ENCODE measurements around the gene SHISAL2A. TPM values are rescaled to one million over a fixed set of nuclear protein-coding genes. Genes with fewer than 3 reads are reported as not detected.

The SHISAL2A gene
- total and polyA plus RNA-seq, 2 of the 4 experiments (the other 2 are of a cell fraction): not detected

DNA sequence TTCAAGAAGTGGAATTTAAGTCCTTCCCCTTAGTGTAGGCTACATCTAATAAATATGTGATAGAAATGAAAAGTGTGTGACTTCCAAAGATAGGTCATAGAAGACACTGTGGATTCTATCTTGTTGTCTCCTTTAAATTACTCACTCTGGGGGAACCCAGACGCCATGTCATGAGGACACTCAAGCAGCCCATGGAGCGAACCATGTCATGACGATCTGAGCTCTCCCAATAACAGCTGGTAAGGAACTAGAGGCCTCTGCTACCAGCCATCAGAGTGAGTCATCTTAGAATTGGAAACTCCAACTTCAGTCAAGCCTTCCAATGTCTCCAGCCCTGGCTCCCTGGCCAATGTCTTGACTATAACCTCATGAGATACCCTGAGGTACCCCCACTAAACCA lies 58.9 kb downstream of the SHISAL2A start:
- no peaks in the 10 kb centered on the region for H3K4me1 ChIP-seq (ENCODE audit: control insufficient read depth, insufficient read depth, low read length)
- H2BK15ac ChIP-seq (ENCODE audit: low read depth, low read length): no peak overlapping the region
- no peaks in the 10 kb centered on the region for H3K27me3 ChIP-seq (ENCODE audit: control insufficient read depth, insufficient read depth, low read length)
- dilution Hi-C loops (cut with HindIII; ENCODE audit: low sequenced_read_pairs, unreplicated experiment) (no loop called here), in situ Hi-C loops (cut with MboI; ENCODE audit: low sequenced_read_pairs) (no loop called here), intact Hi-C loops (cut with micrococcal nuclease) (no loop called here)
- H3K79me1 ChIP-seq (ENCODE audit: low read depth in 1 of 2, low read length in 2 of 2): peaks cover 13 to 46% of the 10 kb centered on the region in 2 experiments
- H3K36me3 ChIP-seq (ENCODE audit: control insufficient read depth, insufficient read depth, low read length): peaks cover 20% of the 10 kb centered on the region
- H3K14ac ChIP-seq (replicated peaks; ENCODE audit: low read depth, low read length): no peak overlapping the region
- H4K5ac ChIP-seq (ENCODE audit: low read depth, low read length): no peak overlapping the region
- H3K9ac ChIP-seq (ENCODE audit: low read depth, low read length): no peak overlapping the region
- H3K9me1 ChIP-seq (ENCODE audit: insufficient read depth, low read length): peaks cover 4% of the 10 kb centered on the region
- no peak overlapping the region for H2AK5ac ChIP-seq (ENCODE audit: low read depth, low read length)
- no peak overlapping the region for H3K4me2 ChIP-seq (ENCODE audit: low read depth, low read length)
- H3K23ac ChIP-seq (ENCODE audit: low read depth, low read length): no peak overlapping the region
- no peak overlapping the region for H3K4ac ChIP-seq (ENCODE audit: low read depth, low read length)
- no peaks in the 10 kb centered on the region for H3K9me3 ChIP-seq (ENCODE audit: control insufficient read depth, insufficient read depth, low read length)
- CTCF ChIA-PET: no interaction called here
- H2AFZ ChIP-seq (replicated peaks; ENCODE audit: low read length, poor library complexity): no peak overlapping the region
- no peak overlapping the region for H2BK20ac ChIP-seq (ENCODE audit: low read depth, low read length)
- no peak overlapping the region for H2BK120ac ChIP-seq (ENCODE audit: low read depth, low read length)
- no peak overlapping the region for H4K91ac ChIP-seq (ENCODE audit: insufficient read depth, low read depth, low read length)
- H2AK9ac ChIP-seq (replicated peaks; ENCODE audit: low read depth, low read length, poor library complexity): no peak overlapping the region
- H2BK5ac ChIP-seq (ENCODE audit: low read depth, low read length, poor library complexity, severe bottlenecking): no peak overlapping the region
- H3K4me3 ChIP-seq (ENCODE audit: insufficient read depth, low read depth, low read length): no peak overlapping the region
- no peak overlapping the region for H4K8ac ChIP-seq (ENCODE audit: low read depth in 2 of 2, low read length in 2 of 2)
- TF ChIP-seq CEBPB (IDR thresholded peaks at IDR 0.05; ENCODE audit: low read depth, low read length) (no peak), POLR2A (IDR thresholded peaks at IDR 0.05; ENCODE audit: low read depth, low read length) (no peak), RAD21 (IDR thresholded peaks at IDR 0.05; ENCODE audit: low read length) (no peak), MAFK (IDR thresholded peaks at IDR 0.05; ENCODE audit: low read depth, low read length) (no peak), MXI1 (IDR thresholded peaks at IDR 0.05; ENCODE audit: borderline replicate concordance, low read depth, low read length) (no peak), RFX5 (IDR thresholded peaks at IDR 0.05; ENCODE audit: low read depth, low read length) (no peak), SMC3 (IDR thresholded peaks at IDR 0.05; ENCODE audit: low read depth, low read length) (no peak), CHD1 (IDR thresholded peaks at IDR 0.05; ENCODE audit: low read depth, low read length) (no peak), MAZ (IDR thresholded peaks at IDR 0.05; ENCODE audit: borderline replicate concordance, low read depth, low read length) (no peak), BHLHE40 (IDR thresholded peaks at IDR 0.05; ENCODE audit: low read depth, low read length) (no peak), RCOR1 (IDR thresholded peaks at IDR 0.05; ENCODE audit: insufficient replicate concordance, low read length) (no peak), NFE2L2 (IDR thresholded peaks at IDR 0.05; ENCODE audit: low read depth, low read length) (no peak), FOS (IDR thresholded peaks at IDR 0.05; ENCODE audit: low read depth, low read length) (no peak)
- TF ChIP-seq, protein P1, sequence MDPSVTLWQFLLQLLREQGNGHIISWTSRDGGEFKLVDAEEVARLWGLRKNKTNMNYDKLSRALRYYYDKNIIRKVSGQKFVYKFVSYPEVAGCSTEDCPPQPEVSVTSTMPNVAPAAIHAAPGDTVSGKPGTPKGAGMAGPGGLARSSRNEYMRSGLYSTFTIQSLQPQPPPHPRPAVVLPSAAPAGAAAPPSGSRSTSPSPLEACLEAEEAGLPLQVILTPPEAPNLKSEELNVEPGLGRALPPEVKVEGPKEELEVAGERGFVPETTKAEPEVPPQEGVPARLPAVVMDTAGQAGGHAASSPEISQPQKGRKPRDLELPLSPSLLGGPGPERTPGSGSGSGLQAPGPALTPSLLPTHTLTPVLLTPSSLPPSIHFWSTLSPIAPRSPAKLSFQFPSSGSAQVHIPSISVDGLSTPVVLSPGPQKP (IDR thresholded peaks at IDR 0.05; ENCODE audit: borderline replicate concordance, low read depth, low read length): no peak
- TF ChIP-seq, protein P2, sequence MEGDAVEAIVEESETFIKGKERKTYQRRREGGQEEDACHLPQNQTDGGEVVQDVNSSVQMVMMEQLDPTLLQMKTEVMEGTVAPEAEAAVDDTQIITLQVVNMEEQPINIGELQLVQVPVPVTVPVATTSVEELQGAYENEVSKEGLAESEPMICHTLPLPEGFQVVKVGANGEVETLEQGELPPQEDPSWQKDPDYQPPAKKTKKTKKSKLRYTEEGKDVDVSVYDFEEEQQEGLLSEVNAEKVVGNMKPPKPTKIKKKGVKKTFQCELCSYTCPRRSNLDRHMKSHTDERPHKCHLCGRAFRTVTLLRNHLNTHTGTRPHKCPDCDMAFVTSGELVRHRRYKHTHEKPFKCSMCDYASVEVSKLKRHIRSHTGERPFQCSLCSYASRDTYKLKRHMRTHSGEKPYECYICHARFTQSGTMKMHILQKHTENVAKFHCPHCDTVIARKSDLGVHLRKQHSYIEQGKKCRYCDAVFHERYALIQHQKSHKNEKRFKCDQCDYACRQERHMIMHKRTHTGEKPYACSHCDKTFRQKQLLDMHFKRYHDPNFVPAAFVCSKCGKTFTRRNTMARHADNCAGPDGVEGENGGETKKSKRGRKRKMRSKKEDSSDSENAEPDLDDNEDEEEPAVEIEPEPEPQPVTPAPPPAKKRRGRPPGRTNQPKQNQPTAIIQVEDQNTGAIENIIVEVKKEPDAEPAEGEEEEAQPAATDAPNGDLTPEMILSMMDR (conservative IDR thresholded peaks at IDR 0.05; ENCODE audit: low read depth, low read length): no peak
- TF ChIP-seq, protein P3, sequence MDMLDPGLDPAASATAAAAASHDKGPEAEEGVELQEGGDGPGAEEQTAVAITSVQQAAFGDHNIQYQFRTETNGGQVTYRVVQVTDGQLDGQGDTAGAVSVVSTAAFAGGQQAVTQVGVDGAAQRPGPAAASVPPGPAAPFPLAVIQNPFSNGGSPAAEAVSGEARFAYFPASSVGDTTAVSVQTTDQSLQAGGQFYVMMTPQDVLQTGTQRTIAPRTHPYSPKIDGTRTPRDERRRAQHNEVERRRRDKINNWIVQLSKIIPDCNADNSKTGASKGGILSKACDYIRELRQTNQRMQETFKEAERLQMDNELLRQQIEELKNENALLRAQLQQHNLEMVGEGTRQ (IDR thresholded peaks at IDR 0.05; ENCODE audit: low read depth, low read length): no peak
- WGBS, 2 experiments (ENCODE audit: extremely low coverage in 2 of 2, insufficient read length in 1 of 2): 94% methylated on average over 3 of the region's 3 CpGs; no CpG with 5 or more reads in 1 of the 2 experiments
- no peak overlapping the region for H3K56ac ChIP-seq (ENCODE audit: extremely low read depth, insufficient read depth, low read length)
- H3K18ac ChIP-seq (ENCODE audit: low read depth, low read length): no peak overlapping the region
- DNase-seq (peak; percentile 25), ATAC-seq (ENCODE audit: low read depth) (no peak; the same call in 1 of the 2 replicates)
- BruUV-seq (replicated peaks): no TSS peak
- H3K27ac ChIP-seq (ENCODE audit: insufficient read depth, low read length): no peak overlapping the region
- 0 out of 2 replicates have a peak, but pooled peaks cover 5% of the 10 kb centered on the region for H4K20me1 ChIP-seq (ENCODE audit: insufficient read depth, low read length)
- POLR2A ChIA-PET (ENCODE audit: unreplicated experiment): interaction anchor here (0.6 kb wide), 1 partner anchor 280 kb away, joined by 4 read pairs; no protein-coding TSS in a partner anchor
